HPDE6-E6E7 (cell line): ENCODE data around the gene FHIT.

Source experiments
- DNase-seq: peaks from one replicate; pipeline ENCODE4 v3.0.0; 2011; ENCODE audit warnings: missing footprints; ENCODE audit errors: extremely low spot score

FHIT gene

GRCh38 chr3:60000311-60001105 is 1250.7 kb downstream of the FHIT start:
- no peak for DNase-seq

GRCh38 chr3:59998058-59998457 is 1253.2 kb downstream of the FHIT start:
- DNase-seq, result no peak

- DNase-seq, result no peak
Measured at GRCh38 chr3:59997583-59997982, 1253.7 kb downstream of the FHIT start.

- no peak for DNase-seq
Measured at GRCh38 chr3:59996056-59996455, 1255.2 kb downstream of the FHIT start.

- DNase-seq, result no peak
Measured at GRCh38 chr3:59995563-59995962, 1255.7 kb downstream of the FHIT start.

GRCh38 chr3:59994732-59995304 is 1256.4 kb downstream of the FHIT start:
- no peak for DNase-seq

- DNase-seq, result no peak
Measured at GRCh38 chr3:59992578-59992977, 1258.7 kb downstream of the FHIT start.

GRCh38 chr3:59990915-59991314 is 1260.3 kb downstream of the FHIT start:
- DNase-seq, result no peak

GRCh38 chr3:59982510-59982909 is 1268.7 kb downstream of the FHIT start:
- no peak for DNase-seq

GRCh38 chr3:59981377-59981776 is 1269.9 kb downstream of the FHIT start:
- DNase-seq, result no peak

- DNase-seq, result no peak
Measured at GRCh38 chr3:59980576-59980975, 1270.7 kb downstream of the FHIT start.

GRCh38 chr3:59979542-59979941 is 1271.7 kb downstream of the FHIT start:
- DNase-seq, result no peak

GRCh38 chr3:59978979-59979378 is 1272.3 kb downstream of the FHIT start:
- DNase-seq, result no peak

- DNase-seq, result no peak
Measured at GRCh38 chr3:59970796-59971195, 1280.5 kb downstream of the FHIT start.

- no peak for DNase-seq
Measured at GRCh38 chr3:59970376-59970775, 1280.9 kb downstream of the FHIT start.

- DNase-seq, result no peak
Measured at GRCh38 chr3:59968513-59969045, 1282.7 kb downstream of the FHIT start.

- DNase-seq, result no peak
Measured at GRCh38 chr3:59963676-59964075, 1287.6 kb downstream of the FHIT start.

- no peak for DNase-seq
Measured at GRCh38 chr3:59957150-59957549, 1294.1 kb downstream of the FHIT start.

- no peak for DNase-seq
Measured at GRCh38 chr3:59953104-59953503, 1298.1 kb downstream of the FHIT start.

- no peak for DNase-seq
Measured at GRCh38 chr3:59949311-59949710, 1301.9 kb downstream of the FHIT start.

GRCh38 chr3:59946401-59946800 is 1304.9 kb downstream of the FHIT start:
- no peak for DNase-seq

GRCh38 chr3:59940718-59941117 is 1310.5 kb downstream of the FHIT start:
- no peak for DNase-seq

- no peak for DNase-seq
Measured at GRCh38 chr3:59939826-59940426, 1311.3 kb downstream of the FHIT start.
